ENCODE results near the gene ISLR2. TPM values are rescaled to one million over a fixed set of nuclear protein-coding genes. Genes with fewer than 3 reads are reported as not detected.
"Not testable (repeated sequence)": the region's sequence is repeated elsewhere in the genome, so short reads cannot be mapped to it uniquely, and the experiment has no call there.

The ISLR2 gene
- polyA plus RNA-seq (2014; cell fraction: cytosol; rRNA removed): 6.1 and 7.2 TPM in 2 replicates
- 7.4 and 7.8 TPM in 2 replicates for polyA plus RNA-seq (2014; cell fraction: nucleus; rRNA removed)

- peak; percentile 54 for DNase-seq (ENCODE audit: low spot score)
Observed at GRCh38 chr15:74130155-74130848, at the start of gene ISLR2. Gene ISLR2 (plus strand): TSS chr15:74130586. CDS start chr15:74132755, 2,169 bp downstream.

GRCh38 chr15:74082450-74082849 is 47.9 kb upstream of the ISLR2 start, which contains the start of gene GOLGA6A:
Gene GOLGA6A (minus strand): TSS chr15:74082550. CDS start chr15:74082509, 41 bp downstream.
- DNase-seq (ENCODE audit: low spot score): not testable (repeated sequence)

- DNase-seq (ENCODE audit: low spot score): not testable (repeated sequence)
Observed at GRCh38 chr15:74094567-74094966, 35.8 kb upstream of the ISLR2 start.

- not testable (repeated sequence) for DNase-seq (ENCODE audit: low spot score)
Observed at GRCh38 chr15:74095610-74096009, 34.8 kb upstream of the ISLR2 start.

GRCh38 chr15:74096753-74097474 is 33.5 kb upstream of the ISLR2 start:
- DNase-seq (ENCODE audit: low spot score): not testable (repeated sequence)

- DNase-seq (ENCODE audit: low spot score): peak; percentile 93
Observed at GRCh38 chr15:74099963-74100733, 30.2 kb upstream of the ISLR2 start.

GRCh38 chr15:74108111-74108510 is 22.3 kb upstream of the ISLR2 start:
- no peak for DNase-seq (ENCODE audit: low spot score)

- DNase-seq (ENCODE audit: low spot score): not testable (repeated sequence)
Observed at GRCh38 chr15:74108611-74109010, 21.8 kb upstream of the ISLR2 start.

GRCh38 chr15:74109713-74110112 is 20.7 kb upstream of the ISLR2 start:
- DNase-seq (ENCODE audit: low spot score): no peak

- no peak for DNase-seq (ENCODE audit: low spot score)
Observed at GRCh38 chr15:74120426-74120825, 10.0 kb upstream of the ISLR2 start.

GRCh38 chr15:74121039-74121438 is 9.3 kb upstream of the ISLR2 start:
- DNase-seq (ENCODE audit: low spot score): peak; percentile 59

- no peak for DNase-seq (ENCODE audit: low spot score)
Observed at GRCh38 chr15:74121858-74122257, 8.5 kb upstream of the ISLR2 start.

- no peak for DNase-seq (ENCODE audit: low spot score)
Observed at GRCh38 chr15:74122403-74123130, 7.8 kb upstream of the ISLR2 start.

GRCh38 chr15:74123131-74123429 is 7.3 kb upstream of the ISLR2 start:
- peak; percentile 72 for DNase-seq (ENCODE audit: low spot score)

GRCh38 chr15:74123658-74124057 is 6.7 kb upstream of the ISLR2 start:
- DNase-seq (ENCODE audit: low spot score): no peak

- no peak for DNase-seq (ENCODE audit: low spot score)
Observed at GRCh38 chr15:74124196-74124595, 6.2 kb upstream of the ISLR2 start.

- DNase-seq (ENCODE audit: low spot score): no peak
Observed at GRCh38 chr15:74124759-74125158, 5.6 kb upstream of the ISLR2 start.

- peak; percentile 91 for DNase-seq (ENCODE audit: low spot score)
Observed at GRCh38 chr15:74127255-74127953, 3.0 kb upstream of the ISLR2 start.

GRCh38 chr15:74127954-74128784 is 2.2 kb upstream of the ISLR2 start:
- DNase-seq (ENCODE audit: low spot score): no peak
